WI38 (cell line): ENCODE measurements around the gene ITPK1.
"Not testable (repeated sequence)": the region's sequence is repeated elsewhere in the genome, so short reads cannot be mapped to it uniquely, and the experiment has no call there.

ENCODE experiments used
- H3K4me3 ChIP-seq: 2 replicates; pipeline ENCODE4 v1.5.1; 2011; ENCODE audit warnings: low read depth, mild to moderate bottlenecking, control low read depth, low read length
- CTCF ChIP-seq: IDR thresholded peaks from 2 replicates; pipeline ENCODE4 v1.5.1; 2012; ENCODE audit warnings: low read depth, mild to moderate bottlenecking, control low read depth, low read length

ITPK1 gene

GRCh38 chr14:93136009-93136408 lies 20.3 kb upstream of the ITPK1 start:
- no peak for TF ChIP-seq CTCF

GRCh38 chr14:93135399-93135798 lies 19.7 kb upstream of the ITPK1 start:
- no peak for TF ChIP-seq CTCF

More at GRCh38 chr14:93136009-93136408, 20.3 kb upstream of the ITPK1 start:
- no peak overlapping the region for H3K4me3 ChIP-seq

GRCh38 chr14:93133464-93133863 lies 17.7 kb upstream of the ITPK1 start:
- no peak overlapping the region for H3K4me3 ChIP-seq
- TF ChIP-seq CTCF = no peak

More at GRCh38 chr14:93135399-93135798, 19.7 kb upstream of the ITPK1 start:
- no peak overlapping the region for H3K4me3 ChIP-seq

- no peak overlapping the region for H3K4me3 ChIP-seq
These were observed 16.8 kb upstream of the ITPK1 start for GRCh38 chr14:93132472-93133065.

GRCh38 chr14:93131257-93131820 lies 15.6 kb upstream of the ITPK1 start:
- not testable (repeated sequence) for H3K4me3 ChIP-seq

More at GRCh38 chr14:93132472-93133065, 16.8 kb upstream of the ITPK1 start:
- TF ChIP-seq CTCF = peak; percentile 43

- no peak for TF ChIP-seq CTCF
- no peak overlapping the region for H3K4me3 ChIP-seq
These were observed 13.2 kb upstream of the ITPK1 start for GRCh38 chr14:93128725-93129459.

- H3K4me3 ChIP-seq = no peak overlapping the region
- TF ChIP-seq CTCF = no peak
These were observed 10.4 kb upstream of the ITPK1 start for GRCh38 chr14:93126111-93126510.
